Measurements from ENCODE around the gene TSPO.

GRCh38 chr22:43155789-43156188 is 4.4 kb downstream of the TSPO start:
- TF ChIP-seq CTCF (IDR thresholded peaks at IDR 0.05 in 4 of 5, conservative IDR thresholded peaks at IDR 0.05 in 1 of 5) (no peak), POLR2A (IDR thresholded peaks at IDR 0.05) (no peak)
